Mesothelial cell of epicardium (in vitro differentiated cells): ENCODE results near the gene UBE2Z. TPM values are rescaled to one million over a fixed set of nuclear protein-coding genes. Genes with fewer than 3 reads are reported as not detected.
"Not testable (repeated sequence)": the region's sequence is repeated elsewhere in the genome, so short reads cannot be mapped to it uniquely, and the experiment has no call there.

Experiments
- DNase-seq, 2 experiments: peaks; one replicate each; pipeline ENCODE4 v3.0.0; 2021; ENCODE audit warnings: low spot score in 2 of 2; ENCODE audit not compliant: unreplicated experiment in 2 of 2
- H3K27ac Mint-ChIP-seq: 2 replicates; pipeline ENCODE4 v1.8.0; 2021; ENCODE audit warnings: mixed read lengths
- H3K27me3 Mint-ChIP-seq: 2 replicates; pipeline ENCODE4 v1.8.0; 2021; ENCODE audit warnings: low read depth, mixed read lengths
- H3K36me3 Mint-ChIP-seq: 2 replicates; pipeline ENCODE4 v1.8.0; 2021; ENCODE audit warnings: mixed read lengths
- H3K4me1 Mint-ChIP-seq: 2 replicates; pipeline ENCODE4 v1.8.0; 2021; ENCODE audit warnings: mixed read lengths
- H3K4me3 Mint-ChIP-seq: 2 replicates; pipeline ENCODE4 v1.8.0; 2021; ENCODE audit warnings: mild to moderate bottlenecking, moderate library complexity, mixed read lengths
- H3K9me3 Mint-ChIP-seq: 2 replicates; pipeline ENCODE4 v1.8.0; 2021; ENCODE audit warnings: mixed read lengths
- CTCF ChIP-seq: fragments of 200-600 bp; sonication (generic); IDR thresholded peaks from one replicate; pipeline ENCODE4 v1.5.0; 2021; ENCODE audit warnings: antibody characterized with exemption; ENCODE audit not compliant: unreplicated experiment
- total RNA-seq: library from RNA; stranded (reverse); gene quantifications from 3 replicates; pipeline ENCODE4 v1.2.1, GENCODE V29; 2021

Gene UBE2Z
- total RNA-seq, 1 donor from 2014 or later = 89.8 TPM

GRCh38 chr17:48928876-48929811, 20.9 kb downstream of the UBE2Z start:
- no peak overlapping the region for H3K4me3 Mint-ChIP-seq
- H3K27me3 Mint-ChIP-seq = no peaks in the 10 kb centered on the region
- no peaks in the 10 kb centered on the region for H3K4me1 Mint-ChIP-seq
- H3K36me3 Mint-ChIP-seq = peaks cover 40% of the 10 kb centered on the region
- no peaks in the 10 kb centered on the region for H3K9me3 Mint-ChIP-seq
- DNase-seq = no peak
- no peak for TF ChIP-seq CTCF
- H3K27ac Mint-ChIP-seq = peak overlapping the region; percentile 67

- no peaks in the 10 kb centered on the region for H3K4me1 Mint-ChIP-seq
- H3K36me3 Mint-ChIP-seq = peaks cover 44% of the 10 kb centered on the region
- DNase-seq = no peak
- no peaks in the 10 kb centered on the region for H3K27me3 Mint-ChIP-seq
- no peak for TF ChIP-seq CTCF
- H3K27ac Mint-ChIP-seq = no peak overlapping the region
- no peak overlapping the region for H3K4me3 Mint-ChIP-seq
- H3K9me3 Mint-ChIP-seq = no peaks in the 10 kb centered on the region
Observed at GRCh38 chr17:48929812-48930165, 21.6 kb downstream of the UBE2Z start.

GRCh38 chr17:48930435-48930873, 22.2 kb downstream of the UBE2Z start:
- Mint-ChIP-seq H3K36me3 (peaks cover 44% of the 10 kb centered on the region), H3K4me1 (no peaks in the 10 kb centered on the region), H3K27me3 (no peaks in the 10 kb centered on the region), H3K27ac (no peak overlapping the region), H3K9me3 (no peaks in the 10 kb centered on the region), H3K4me3 (no peak overlapping the region)
- no peak for TF ChIP-seq CTCF
- DNase-seq = no peak

GRCh38 chr17:48933035-48933434, 24.8 kb downstream of the UBE2Z start:
- no peak for TF ChIP-seq CTCF
- Mint-ChIP-seq H3K27ac (no peak overlapping the region), H3K36me3 (peaks cover 48% of the 10 kb centered on the region), H3K4me3 (no peak overlapping the region), H3K27me3 (no peaks in the 10 kb centered on the region), H3K9me3 (no peaks in the 10 kb centered on the region), H3K4me1 (no peaks in the 10 kb centered on the region)
- no peak for DNase-seq

DNA sequence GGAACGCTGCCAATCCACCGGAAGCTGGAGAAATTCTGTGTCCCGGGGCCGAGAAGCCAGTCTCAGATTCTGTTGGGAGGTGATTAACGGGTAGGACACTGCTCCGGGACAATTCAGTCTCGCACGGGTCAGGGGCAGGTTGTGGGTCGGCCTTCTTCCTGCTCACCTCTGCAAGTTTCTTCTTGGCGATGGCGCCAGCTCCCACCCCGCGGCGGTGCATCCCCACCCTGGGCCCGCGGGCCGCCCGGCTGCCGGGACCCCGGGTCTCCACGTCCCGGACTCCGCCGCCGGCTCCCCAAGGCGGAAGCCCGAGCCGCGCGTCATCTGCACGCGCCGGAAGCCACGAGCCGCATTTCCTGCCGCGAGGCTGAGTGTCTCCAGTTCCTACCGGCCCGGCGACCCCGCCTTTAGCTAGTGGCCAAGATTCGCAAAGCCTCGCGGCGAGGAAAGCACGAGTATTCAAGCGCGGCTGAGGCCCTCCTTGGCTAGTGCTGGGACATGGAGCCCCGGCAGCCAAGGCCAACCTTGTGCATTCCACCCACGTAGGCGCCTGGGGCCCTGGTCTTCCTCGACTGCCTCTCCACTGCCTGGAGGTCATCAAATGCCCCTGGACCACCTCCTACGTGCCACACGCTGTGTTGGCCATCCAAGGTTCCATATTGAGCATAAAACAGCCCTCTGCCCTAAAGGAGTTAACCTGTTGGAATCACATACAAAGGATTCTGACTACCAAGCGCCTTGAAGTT, 36.5 kb downstream of the UBE2Z start, which contains the start of gene SNF8:
Gene SNF8 (minus strand): TSS at position 328 of the 746 bp plus-strand sequence. CDS start 108 bp downstream, at position 220.
- peak; percentile 88 to 95 for DNase-seq
- Mint-ChIP-seq H3K27ac (peak within 1 kb of the TSS; percentile 99), H3K27me3 (no peaks in the 10 kb centered on the region), H3K4me3 (peak within 1 kb of the TSS; percentile 98), H3K4me1 (peaks cover 10% of the 10 kb centered on the region), H3K9me3 (no peaks in the 10 kb centered on the region), H3K36me3 (peaks cover 5% of the 10 kb centered on the region)
- TF ChIP-seq CTCF = no peak

GRCh38 chr17:48945261-48945651, 37.0 kb downstream of the UBE2Z start:
- Mint-ChIP-seq H3K4me3 (peak overlapping the region; percentile 98), H3K27ac (peak overlapping the region; percentile 95), H3K4me1 (peaks cover 10% of the 10 kb centered on the region)
- not testable (repeated sequence) for H3K9me3 Mint-ChIP-seq, H3K36me3 Mint-ChIP-seq, H3K27me3 Mint-ChIP-seq, DNase-seq
